AG20443 (cell line): Measurements from ENCODE around the gene PSMB2.
"Not testable (repeated sequence)": the region's sequence is repeated elsewhere in the genome, so short reads cannot be mapped to it uniquely, and the experiment has no call there.

Experiments used
- DNase-seq: peaks from one replicate; pipeline ENCODE4 v3.0.0; 2012; ENCODE audit warnings: low spot score, mixed read lengths

The PSMB2 gene

GRCh38 chr1:35592991-35593769 lies 48.1 kb downstream of the PSMB2 start:
- DNase-seq, result no peak

GRCh38 chr1:35591211-35591610 lies 50.1 kb downstream of the PSMB2 start:
- DNase-seq, result no peak

GRCh38 chr1:35590476-35591040 lies 50.8 kb downstream of the PSMB2 start:
- DNase-seq, result no peak

- no peak for DNase-seq
These were observed 51.6 kb downstream of the PSMB2 start for GRCh38 chr1:35589516-35590427.

- no peak for DNase-seq
These were observed 53.0 kb downstream of the PSMB2 start for GRCh38 chr1:35588197-35588910.

GRCh38 chr1:35587736-35588135 lies 53.6 kb downstream of the PSMB2 start:
- DNase-seq, result no peak

- DNase-seq, result no peak
These were observed 54.5 kb downstream of the PSMB2 start for GRCh38 chr1:35586808-35587207.

GRCh38 chr1:35585805-35586204 lies 55.5 kb downstream of the PSMB2 start:
- DNase-seq, result not testable (repeated sequence)

GRCh38 chr1:35585281-35585680 lies 56.0 kb downstream of the PSMB2 start:
- no peak for DNase-seq

- DNase-seq, result not testable (repeated sequence)
These were observed 59.7 kb downstream of the PSMB2 start for GRCh38 chr1:35581621-35582020.

GRCh38 chr1:35580949-35581388 lies 60.4 kb downstream of the PSMB2 start:
- no peak for DNase-seq

GRCh38 chr1:35577071-35577998 lies 64.0 kb downstream of the PSMB2 start:
- no peak for DNase-seq

GRCh38 chr1:35576766-35577070 lies 64.6 kb downstream of the PSMB2 start:
- DNase-seq, result not testable (repeated sequence)

- no peak for DNase-seq
These were observed 65.1 kb downstream of the PSMB2 start for GRCh38 chr1:35576061-35576765.

- no peak for DNase-seq
These were observed 65.8 kb downstream of the PSMB2 start for GRCh38 chr1:35575416-35575958.

GRCh38 chr1:35574655-35575415 lies 66.5 kb downstream of the PSMB2 start:
- no peak for DNase-seq

GRCh38 chr1:35574125-35574654 lies 67.1 kb downstream of the PSMB2 start:
- no peak for DNase-seq

GRCh38 chr1:35573198-35574124 lies 67.9 kb downstream of the PSMB2 start, which contains the start of gene TFAP2E:
Gene TFAP2E, plus strand, starts transcription at chr1:35573314. Its CDS starts 264 bp downstream, at chr1:35573578.
- peak; percentile 77 for DNase-seq
